ENCODE results near the gene OVCA2.

- TF ChIP-seq CTCF (IDR thresholded peaks at IDR 0.05): no peak
- TF ChIP-seq POLR2A (IDR thresholded peaks at IDR 0.05): no peak
These were observed 22.1 kb upstream of the OVCA2 start for GRCh38 chr17:2019723-2020122.
